GM23338 (cell line): ENCODE data around the gene HNF1B. TPM values are rescaled to one million over a fixed set of nuclear protein-coding genes. Genes with fewer than 3 reads are reported as not detected.

ENCODE experiments used
- ATAC-seq: fragments of 200-7000 bp; cut with Tn5 transposase; 3 replicates; pipeline ENCODE4 v1.9.1; 2020
- DNase-seq: peaks from one replicate; pipeline ENCODE4 v3.0.0-alpha.2; 2015; ENCODE audit warnings: low spot score
- H2AFZ ChIP-seq: fragments of 200-600 bp; sonication (generic); 2 replicates; pipeline ENCODE4 v1.8.0; 2016; ENCODE audit warnings: antibody characterized with exemption, mild to moderate bottlenecking, moderate library complexity
- H3F3A ChIP-seq: fragments of 200-600 bp; sonication (generic); replicated peaks from 2 replicates; pipeline ENCODE4 v1.8.0; 2017; ENCODE audit warnings: antibody characterized with exemption, mixed run types, low read depth
- H3K27ac ChIP-seq: fragments of 200-600 bp; sonication (generic); 2 replicates; pipeline ENCODE4 v1.6.1; 2016; ENCODE audit warnings: low read depth
- H3K27me3 ChIP-seq: fragments of 200-600 bp; sonication (generic); 2 replicates; pipeline ENCODE4 v1.8.0; 2016; ENCODE audit warnings: mild to moderate bottlenecking, mixed run types, moderate library complexity; ENCODE audit not compliant: insufficient read depth
- H3K36me3 ChIP-seq: fragments of 200-600 bp; sonication (generic); 2 replicates; pipeline ENCODE4 v1.8.0; 2016; ENCODE audit warnings: mild to moderate bottlenecking; ENCODE audit not compliant: insufficient read depth
- H3K4me1 ChIP-seq: fragments of 200-600 bp; sonication (generic); 2 replicates; pipeline ENCODE4 v1.8.0; 2016; ENCODE audit warnings: mild to moderate bottlenecking, moderate library complexity; ENCODE audit not compliant: insufficient read depth
- H3K4me2 ChIP-seq: fragments of 200-600 bp; sonication (generic); 2 replicates; pipeline ENCODE4 v1.7.1; 2017; ENCODE audit warnings: mixed run types
- H3K4me3 ChIP-seq: fragments of 200-600 bp; sonication (generic); 2 replicates; pipeline ENCODE4 v1.6.1; 2016; ENCODE audit warnings: mixed run types
- H3K79me2 ChIP-seq: fragments of 200-600 bp; sonication (generic); replicated peaks from 2 replicates; pipeline ENCODE4 v1.8.0; 2017; ENCODE audit warnings: mild to moderate bottlenecking; ENCODE audit not compliant: insufficient read depth
- H3K9me2 ChIP-seq: fragments of 200-600 bp; sonication (generic); 2 replicates; pipeline ENCODE4 v1.8.0; 2017; ENCODE audit not compliant: insufficient read depth
- H4K20me1 ChIP-seq: fragments of 200-600 bp; sonication (generic); replicated peaks from 2 replicates; pipeline ENCODE4 v1.8.0; 2017; ENCODE audit warnings: mild to moderate bottlenecking; ENCODE audit not compliant: insufficient read depth
- H3K27ac Mint-ChIP-seq: 2 replicates; pipeline ENCODE4 v1.8.0; 2020; ENCODE audit warnings: inconsistent platforms, mild to moderate bottlenecking, moderate library complexity, mixed read lengths
- H3K27me3 Mint-ChIP-seq: 3 replicates; pipeline ENCODE4 v1.8.0; 2022; ENCODE audit warnings: low read depth, mild to moderate bottlenecking, moderate library complexity, mixed read lengths, inconsistent platforms; ENCODE audit not compliant: insufficient read depth, poor library complexity
- H3K36me3 Mint-ChIP-seq: 3 replicates; pipeline ENCODE4 v1.8.0; 2021; ENCODE audit warnings: low read depth, mild to moderate bottlenecking, inconsistent platforms, moderate library complexity, mixed read lengths
- H3K4me1 Mint-ChIP-seq: 3 replicates; pipeline ENCODE4 v1.8.0; 2020; ENCODE audit warnings: mild to moderate bottlenecking, inconsistent platforms, mixed read lengths
- H3K4me3 Mint-ChIP-seq: 3 replicates; pipeline ENCODE4 v1.8.0; 2021; ENCODE audit warnings: moderate library complexity, mild to moderate bottlenecking, inconsistent platforms, mixed read lengths
- H3K9me3 Mint-ChIP-seq: 3 replicates; pipeline ENCODE4 v1.8.0; 2020; ENCODE audit warnings: moderate library complexity, mild to moderate bottlenecking, inconsistent platforms, mixed read lengths
- CREB1 ChIP-seq: fragments of 250-450 bp; sonication (Bioruptor Pico); IDR thresholded peaks from 2 replicates; pipeline ENCODE4 v1.5.0; 2020; ENCODE audit warnings: low read depth, mild to moderate bottlenecking, moderate library complexity
- ETS1 ChIP-seq: IDR thresholded peaks from 2 replicates; pipeline ENCODE4 v1.6.1; 2016; ENCODE audit warnings: antibody characterized with exemption
- EZH2 ChIP-seq: fragments of 200-600 bp; sonication (generic); IDR thresholded peaks from one replicate; pipeline ENCODE4 v1.8.0; 2017; ENCODE audit warnings: antibody characterized with exemption, mild to moderate bottlenecking, low read depth; ENCODE audit not compliant: unreplicated experiment
- EZH2phosphoT487 ChIP-seq: fragments of 200-600 bp; sonication (generic); IDR thresholded peaks from one replicate; pipeline ENCODE4 v1.8.1; 2018; ENCODE audit warnings: antibody characterized with exemption; ENCODE audit not compliant: unreplicated experiment
- NANOG ChIP-seq: IDR thresholded peaks from 2 replicates; pipeline ENCODE4 v1.6.1; 2016; ENCODE audit warnings: antibody characterized with exemption, borderline replicate concordance
- POLR2AphosphoS5 ChIP-seq: IDR thresholded peaks from 2 replicates; pipeline ENCODE4 v1.6.1; 2016; ENCODE audit warnings: antibody characterized with exemption, low read depth
- REST ChIP-seq: IDR thresholded peaks from one replicate; pipeline ENCODE4 v1.6.1; 2018; ENCODE audit warnings: antibody characterized with exemption; ENCODE audit not compliant: unreplicated experiment
- STAT1 ChIP-seq: IDR thresholded peaks from one replicate; pipeline ENCODE4 v1.6.1; 2016; ENCODE audit warnings: antibody characterized with exemption; ENCODE audit not compliant: unreplicated experiment
- ZNF114 ChIP-seq: fragments of 250-450 bp; sonication (Bioruptor Pico); IDR thresholded peaks from 2 replicates; pipeline ENCODE4 v1.5.0; 2020; ENCODE audit warnings: mild to moderate bottlenecking, moderate library complexity
- ZNF331 ChIP-seq: fragments of 250-450 bp; sonication (Bioruptor Pico); IDR thresholded peaks from 2 replicates; pipeline ENCODE4 v1.5.0; 2020; ENCODE audit warnings: low read depth, mild to moderate bottlenecking, moderate library complexity
- ZNF462 ChIP-seq: fragments of 250-450 bp; sonication (Bioruptor Pico); IDR thresholded peaks from 2 replicates; pipeline ENCODE4 v1.5.0; 2020; ENCODE audit warnings: mild to moderate bottlenecking, moderate library complexity
- polyA plus RNA-seq: library from polyadenylated mRNA; unstranded; fragments of >200 nt; fragmentation: Nextera tagmentation; extraction: Ambion mirVana; gene quantifications from 2 replicates; pipeline ENCODE4 v1.2.1, GENCODE V29; 2016
- total RNA-seq: library from RNA; depleted of rRNA; stranded (reverse); fragments of >200 nt; shearing (Covaris generic); gene quantifications from 2 replicates; pipeline ENCODE4 v1.2.3, GENCODE V29; 2014

Gene HNF1B
- total and polyA plus RNA-seq, 2 experiments from 2014 or later, result 0.07 to 0.19 TPM

GRCh38 chr17:37725021-37725595 is 19.8 kb downstream of the HNF1B start (continued):
- no peak for TF ChIP-seq ZNF462
- no peak for TF ChIP-seq ZNF331 (CRISPR knock-in tag)

GRCh38 chr17:37720989-37721388 is 23.9 kb downstream of the HNF1B start:
- H4K20me1 ChIP-seq, result no peaks in the 10 kb centered on the region
- H3K27me3 ChIP-seq, result no peaks in the 10 kb centered on the region
- Mint-ChIP-seq H3K4me3 (no peak overlapping the region), H3K27ac (no peak overlapping the region), H3K4me1 (peaks cover 9% of the 10 kb centered on the region; the same call in 2 of the 3 replicates), H3K27me3 (peaks cover 3% of the 10 kb centered on the region), H3K9me3 (no peaks in the 10 kb centered on the region), H3K36me3 (no peaks in the 10 kb centered on the region)
- H3K36me3 ChIP-seq, result no peaks in the 10 kb centered on the region
- H3K4me1 ChIP-seq, result no peaks in the 10 kb centered on the region
- H3K27ac ChIP-seq, result no peak overlapping the region
- no peak for DNase-seq
- no peak overlapping the region for H2AFZ ChIP-seq
- H3K4me3 ChIP-seq, result no peak overlapping the region
- H3K79me2 ChIP-seq, result no peaks in the 10 kb centered on the region
- H3K9me2 ChIP-seq, result no peaks in the 10 kb centered on the region
- no peaks in the 10 kb centered on the region for H3F3A ChIP-seq
- no peak overlapping the region for H3K4me2 ChIP-seq
- ATAC-seq, result no peak
- TF ChIP-seq STAT1 (no peak), CREB1 (CRISPR knock-in tag) (no peak), ZNF114 (CRISPR knock-in tag) (no peak), ZNF331 (CRISPR knock-in tag) (no peak), REST (no peak), POLR2AphosphoS5 (no peak), EZH2 (no peak), EZH2phosphoT487 (no peak), ETS1 (no peak), NANOG (no peak)
